Right cardiac atrium (tissue), 5 donors: ENCODE results near the gene EYS. TPM values are rescaled to one million over a fixed set of nuclear protein-coding genes. Genes with fewer than 3 reads are reported as not detected.

Experiments used
- ATAC-seq, 2 donors: fragments of 200-7000 bp; cut with Tn5 transposase; one replicate each; pipeline versions ENCODE4 v1.8.0 to v1.9.1; 2020; ENCODE audit warnings: moderate library complexity in 2 of 2, mild to moderate bottlenecking in 1 of 2
- DNase-seq, 3 donors: peaks; one replicate each; pipeline ENCODE4 v3.0.0-alpha.2; 2020
- H3K27ac ChIP-seq: one replicate; pipeline ENCODE4 v1.5.1; 2013; ENCODE audit warnings: mild to moderate bottlenecking, low read length, control low read depth, moderate library complexity
- H3K27me3 ChIP-seq: one replicate; pipeline ENCODE4 v1.6.1; 2013; ENCODE audit not compliant: control insufficient read depth, insufficient read depth
- H3K4me1 ChIP-seq: one replicate; pipeline ENCODE4 v1.6.1; 2013; ENCODE audit warnings: low read length; ENCODE audit not compliant: control insufficient read depth, insufficient read depth
- H3K4me3 ChIP-seq: one replicate; pipeline ENCODE4 v1.5.1; 2013; ENCODE audit warnings: low read length, control low read depth
- H3K9me3 ChIP-seq: one replicate; pipeline ENCODE4 v1.6.1; 2013; ENCODE audit warnings: low read length; ENCODE audit not compliant: control insufficient read depth
- WGBS: extraction: QIAGEN DNeasy Blood & Tissue Kit; methylation state at CpG from one replicate; pipeline ENCODE4 v1.1.7; 2013; 5-methylcytosine and 5-hydroxymethylcytosine counted together
- intact Hi-C, 4 donors: fragments of 100-400 bp; cut with DNase I; formaldehyde crosslinking; loops; one replicate each; pipeline versions ENCODE4 v1.11.0 to v1.14.0; 2022 to 2023
- polyA plus RNA-seq: library from polyadenylated mRNA; stranded (reverse); fragments of 200-250 nt; gene quantifications from one replicate; pipeline ENCODE4 v1.2.3, GENCODE V29; 2013
- total RNA-seq, 4 donors: library from RNA; stranded (reverse); fragmentation: NEBNext Ultra II Directional; extraction: Animal tissue kit (Norgen Biotek cat#: 25700); gene quantifications; one replicate each; pipeline ENCODE4 v1.2.1, GENCODE V29; 2021
- donor health status: healthy with polysubstance abuse.
- donor health status: DM: no; HTN: yes; CAD: no.
- donor health status: DM: no; HTN: no; CAD: no.
- donor health status: DM: no; HTN: yes; CAD: no; lungs with severe emphysema.
- donor health status: DM: yes; HTN: yes; CAD: no.

Gene EYS
- total and polyA plus RNA-seq, 5 donors = 0.02 to 0.24 (median 0.06) TPM; not detected in 2

GRCh38 chr6:64310214-64310613, 1396.8 kb downstream of the EYS start:
- intact Hi-C loops = no loop called here
- ATAC-seq (no peak), DNase-seq (no peak)
- no peaks in the 10 kb centered on the region for H3K9me3 ChIP-seq
- no peaks in the 10 kb centered on the region for H3K27me3 ChIP-seq
- H3K4me1 ChIP-seq = no peaks in the 10 kb centered on the region
- no peak overlapping the region for H3K4me3 ChIP-seq
- H3K27ac ChIP-seq = no peak overlapping the region

- no peak for DNase-seq
- intact Hi-C loops = no loop called here
- Histone ChIP-seq H3K9me3 (no peaks in the 10 kb centered on the region), H3K27me3 (no peaks in the 10 kb centered on the region), H3K4me3 (no peak overlapping the region), H3K27ac (no peak overlapping the region), H3K4me1 (no peaks in the 10 kb centered on the region)
- no peak for ATAC-seq
- 86% methylated on average over 11 of the region's 11 CpGs for WGBS
Observed at GRCh38 chr6:64301307-64302236, 1405.5 kb downstream of the EYS start.

- intact Hi-C loops = no loop called here
- Histone ChIP-seq H3K4me1 (no peaks in the 10 kb centered on the region), H3K9me3 (no peaks in the 10 kb centered on the region), H3K4me3 (no peak overlapping the region), H3K27ac (no peak overlapping the region), H3K27me3 (no peaks in the 10 kb centered on the region)
- no peak for ATAC-seq
- no peak for DNase-seq
- WGBS = 90% methylated on average over 7 of the region's 7 CpGs
Observed at GRCh38 chr6:64299176-64299575, 1407.8 kb downstream of the EYS start.

GRCh38 chr6:64294034-64294433, 1413.0 kb downstream of the EYS start:
- Histone ChIP-seq H3K27me3 (no peaks in the 10 kb centered on the region), H3K27ac (no peak overlapping the region), H3K4me3 (no peak overlapping the region), H3K4me1 (no peaks in the 10 kb centered on the region), H3K9me3 (no peaks in the 10 kb centered on the region)
- no peak for DNase-seq
- no peak for ATAC-seq
- intact Hi-C loops = no loop called here

- Histone ChIP-seq H3K4me3 (no peak overlapping the region), H3K27me3 (no peaks in the 10 kb centered on the region), H3K27ac (no peak overlapping the region), H3K4me1 (no peaks in the 10 kb centered on the region), H3K9me3 (no peaks in the 10 kb centered on the region)
- DNase-seq = no peak
- intact Hi-C loops = no loop called here
- ATAC-seq = no peak
Observed at GRCh38 chr6:64293298-64293697, 1413.7 kb downstream of the EYS start.

- ATAC-seq = no peak
- 61% methylated on average over 3 of the region's 3 CpGs for WGBS
- H3K27me3 ChIP-seq = no peaks in the 10 kb centered on the region
- H3K27ac ChIP-seq = no peak overlapping the region
- H3K4me1 ChIP-seq = no peaks in the 10 kb centered on the region
- no peaks in the 10 kb centered on the region for H3K9me3 ChIP-seq
- intact Hi-C loops = no loop called here
- no peak for DNase-seq
- no peak overlapping the region for H3K4me3 ChIP-seq
Observed at GRCh38 chr6:64290867-64291266, 1416.2 kb downstream of the EYS start.

GRCh38 chr6:64289931-64290330, 1417.1 kb downstream of the EYS start:
- 84% methylated on average over 1 of the region's 1 CpG for WGBS
- H3K27me3 ChIP-seq = no peaks in the 10 kb centered on the region
- H3K9me3 ChIP-seq = no peaks in the 10 kb centered on the region
- ATAC-seq (no peak), DNase-seq (no peak)
- no peak overlapping the region for H3K4me3 ChIP-seq
- no peaks in the 10 kb centered on the region for H3K4me1 ChIP-seq
- intact Hi-C loops = no loop called here
- no peak overlapping the region for H3K27ac ChIP-seq

- intact Hi-C loops = no loop called here
- Histone ChIP-seq H3K4me3 (no peak overlapping the region), H3K27me3 (no peaks in the 10 kb centered on the region), H3K9me3 (no peaks in the 10 kb centered on the region), H3K27ac (no peak overlapping the region), H3K4me1 (no peaks in the 10 kb centered on the region)
- no peak for ATAC-seq
- DNase-seq = no peak
- WGBS = 18% methylated on average over 3 of the region's 3 CpGs
Observed at GRCh38 chr6:64288351-64288750, 1418.7 kb downstream of the EYS start.

- Histone ChIP-seq H3K4me1 (no peaks in the 10 kb centered on the region), H3K27me3 (no peaks in the 10 kb centered on the region), H3K27ac (no peak overlapping the region), H3K9me3 (no peaks in the 10 kb centered on the region), H3K4me3 (no peak overlapping the region)
- intact Hi-C loops = no loop called here
- DNase-seq (no peak), ATAC-seq (no peak)
- WGBS = 88% methylated on average over 1 of the region's 1 CpG
Observed at GRCh38 chr6:64281167-64281566, 1425.9 kb downstream of the EYS start.

GRCh38 chr6:64280569-64280968, 1426.5 kb downstream of the EYS start:
- DNase-seq (peak in 1 of 3 donors; percentile 25), ATAC-seq (no peak)
- Histone ChIP-seq H3K4me3 (no peak overlapping the region), H3K4me1 (no peaks in the 10 kb centered on the region), H3K9me3 (no peaks in the 10 kb centered on the region), H3K27ac (no peak overlapping the region), H3K27me3 (no peaks in the 10 kb centered on the region)
- intact Hi-C loops = no loop called here
- 53% methylated on average over 1 of the region's 1 CpG for WGBS

GRCh38 chr6:64270083-64270482, 1436.9 kb downstream of the EYS start:
- Histone ChIP-seq H3K27me3 (no peaks in the 10 kb centered on the region), H3K27ac (no peak overlapping the region), H3K4me1 (no peaks in the 10 kb centered on the region), H3K4me3 (no peak overlapping the region), H3K9me3 (no peaks in the 10 kb centered on the region)
- intact Hi-C loops = no loop called here
- DNase-seq (no peak), ATAC-seq (no peak)
- 88% methylated on average over 5 of the region's 5 CpGs for WGBS
